NCI-H2081 treated with DMSO at 0.1 percent for 48 hours (cell line): Measurements from ENCODE around the gene OR2C3.
"Not testable (repeated sequence)": the region's sequence is repeated elsewhere in the genome, so short reads cannot be mapped to it uniquely, and the experiment has no call there.

Experiments used
- DNase-seq: peaks from one replicate; lab custom pipeline; 2025; lab: John Stamatoyannopoulos, UW

Gene OR2C3

GRCh38 chr1:247536340-247536739 is at the start of gene OR2C3:
OR2C3 (minus strand) TSS chr1:247536440; CDS start chr1:247532511, 3,929 bp downstream.
- no peak for DNase-seq

GRCh38 chr1:247578946-247579460 is 42.8 kb upstream of the OR2C3 start:
- no peak for DNase-seq

- DNase-seq = no peak
Measured at GRCh38 chr1:247576514-247576913, 40.3 kb upstream of the OR2C3 start.

GRCh38 chr1:247574664-247575063 is 38.4 kb upstream of the OR2C3 start:
- DNase-seq = no peak

- DNase-seq = no peak
Measured at GRCh38 chr1:247574236-247574635, 38.0 kb upstream of the OR2C3 start.

GRCh38 chr1:247562198-247562597 is 26.0 kb upstream of the OR2C3 start:
- DNase-seq = no peak

GRCh38 chr1:247561711-247562110 is 25.5 kb upstream of the OR2C3 start:
- DNase-seq = no peak

GRCh38 chr1:247557926-247558674 is 21.9 kb upstream of the OR2C3 start:
- no peak for DNase-seq

GRCh38 chr1:247552231-247552630 is 16.0 kb upstream of the OR2C3 start:
- no peak for DNase-seq

- DNase-seq = no peak
Measured at GRCh38 chr1:247551721-247552120, 15.5 kb upstream of the OR2C3 start.

GRCh38 chr1:247548769-247549182 is 12.5 kb upstream of the OR2C3 start, which contains the start of gene GCSAML:
GCSAML (plus strand) TSS chr1:247549134; CDS start chr1:247549192, 58 bp downstream.
- DNase-seq = no peak

GRCh38 chr1:247548092-247548491 is 11.9 kb upstream of the OR2C3 start:
- DNase-seq = no peak

GRCh38 chr1:247542811-247543210 is 6.6 kb upstream of the OR2C3 start:
- no peak for DNase-seq

- no peak for DNase-seq
Measured at GRCh38 chr1:247540581-247540980, 4.3 kb upstream of the OR2C3 start.

- DNase-seq = no peak
Measured at GRCh38 chr1:247539215-247539614, 3.0 kb upstream of the OR2C3 start.

- no peak for DNase-seq
Measured at GRCh38 chr1:247538561-247538960, 2.3 kb upstream of the OR2C3 start.

- no peak for DNase-seq
Measured at GRCh38 chr1:247535402-247535801, 838 bp downstream of the OR2C3 start.

- no peak for DNase-seq
Measured at GRCh38 chr1:247531937-247532336, 4.3 kb downstream of the OR2C3 start.

- DNase-seq = no peak
Measured at GRCh38 chr1:247530785-247531184, 5.5 kb downstream of the OR2C3 start.

- DNase-seq = no peak
Measured at GRCh38 chr1:247529771-247530355, 6.4 kb downstream of the OR2C3 start.

GRCh38 chr1:247528812-247529474 is 7.3 kb downstream of the OR2C3 start:
- no peak for DNase-seq

GRCh38 chr1:247521886-247522285 is 14.4 kb downstream of the OR2C3 start:
- not testable (repeated sequence) for DNase-seq

GRCh38 chr1:247518613-247518891 is 17.7 kb downstream of the OR2C3 start:
- no peak for DNase-seq
